Stomach (tissue), 4 donors: ENCODE results near the gene UNC45B.

Source experiments
- CTCF ChIP-seq, 7 experiments: fragments of 450-650 bp in 4 of 7; fragments of 200-600 bp in 3 of 7; sonication (generic) in 3 of 7; IDR thresholded peaks; one replicate each; pipeline ENCODE4 v1.5.1; 2016 to 2019; ENCODE audit warnings: antibody characterized with exemption in 7 of 7, control low read depth in 2 of 7, mild to moderate bottlenecking in 1 of 7
- EP300 ChIP-seq: sonication (generic); formaldehyde crosslinking; IDR thresholded peaks from one replicate; pipeline ENCODE4 v1.6.1; 2017; ENCODE audit warnings: antibody characterized with exemption
- POLR2A ChIP-seq, 4 donors: fragments of 450-650 bp; IDR thresholded peaks; one replicate each; pipeline ENCODE4 v1.6.1; 2016; ENCODE audit warnings: antibody characterized with exemption in 4 of 4, control low read depth in 2 of 4, mild to moderate bottlenecking in 1 of 4, moderate library complexity in 1 of 4
- POLR2AphosphoS5 ChIP-seq, 3 donors: sonication (generic); formaldehyde crosslinking; IDR thresholded peaks; one replicate each; pipeline ENCODE4 v1.6.1; 2016; ENCODE audit warnings: antibody characterized with exemption in 3 of 3

DNA sequence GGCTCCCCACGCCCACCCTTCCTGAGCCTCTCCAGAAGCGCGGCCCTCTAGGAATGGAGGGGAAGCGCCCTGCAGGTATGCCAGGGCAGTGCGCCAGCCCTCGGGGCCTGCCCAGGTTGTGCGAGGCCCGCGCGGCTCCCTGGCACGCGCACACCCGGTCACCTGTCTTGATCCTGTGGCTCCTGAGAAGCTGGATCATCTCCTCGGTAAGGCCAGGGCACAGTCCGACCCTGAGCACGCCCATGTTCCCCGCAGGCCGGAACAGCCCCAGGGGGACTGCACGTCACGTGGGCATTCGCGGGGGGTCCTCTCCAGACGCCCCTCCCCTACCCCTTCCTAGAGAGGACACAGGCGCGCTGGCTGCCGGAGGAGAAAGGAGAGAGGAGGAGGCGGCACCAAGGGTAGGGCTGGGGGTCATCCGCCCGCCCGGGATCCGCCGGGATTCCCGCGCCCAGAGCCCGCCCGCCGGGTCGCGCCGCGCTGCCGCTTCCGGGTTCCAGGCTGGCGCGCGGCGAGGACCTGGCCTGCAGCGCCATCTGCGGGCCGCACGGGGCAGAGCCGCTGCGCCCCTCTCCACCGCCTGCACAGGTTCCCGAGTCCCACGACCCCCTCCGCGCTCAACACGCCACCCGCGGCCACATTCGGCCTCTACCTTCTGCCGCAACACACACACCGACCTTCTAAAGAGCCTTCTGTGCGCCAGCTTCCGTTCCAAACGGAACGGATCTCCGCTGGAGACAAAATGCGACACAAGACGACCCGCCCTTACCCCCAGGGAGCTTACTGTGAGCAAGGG, 28.0 kb upstream of the UNC45B start, which contains the start of gene RAD51D:
- TF ChIP-seq CTCF (IDR thresholded peaks at IDR 0.05) (peak in 5 of 7 experiments; percentile 70 to 99 (median 96)), EP300 (no peak), POLR2A (IDR thresholded peaks at IDR 0.05) (no peak), POLR2AphosphoS5 (IDR thresholded peaks at IDR 0.05) (peak in 2 of 3 donors; percentile 14 to 42)
